NCI-H1092 (cell line): Measurements from ENCODE around the gene GABRG3.

Experiments used
- DNase-seq: peaks from one replicate; lab custom pipeline; 2025; lab: John Stamatoyannopoulos, UW

The GABRG3 gene

DNA sequence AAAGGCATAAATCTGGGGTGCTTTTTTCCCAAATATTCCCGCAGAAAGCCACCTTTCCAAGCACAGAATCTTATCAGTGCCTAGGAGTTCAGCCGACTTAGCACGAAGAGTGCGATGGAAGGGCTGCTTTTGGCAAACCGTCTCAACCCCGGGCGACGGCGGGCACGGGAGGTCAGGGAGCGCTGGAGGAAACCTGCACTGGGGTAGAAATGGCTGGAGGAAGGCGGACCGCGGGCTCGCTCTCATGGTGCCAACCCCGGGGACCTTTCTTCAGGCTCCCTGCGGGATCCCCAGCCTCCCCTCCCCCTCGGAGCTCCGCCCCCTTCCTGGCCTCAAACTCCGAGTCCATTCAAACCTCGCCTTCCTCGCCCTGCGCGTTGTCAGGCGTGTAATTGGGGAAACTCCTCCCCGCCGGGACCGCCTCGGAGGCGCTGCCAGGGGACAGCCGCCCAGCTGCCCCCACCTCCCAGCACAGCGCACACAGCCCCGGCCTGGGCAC lies at the start of gene GABRG3:
TSS of gene GABRG3 (plus strand) at position 470 of the 499 bp plus-strand sequence.
- peak; percentile 4 for DNase-seq

DNA sequence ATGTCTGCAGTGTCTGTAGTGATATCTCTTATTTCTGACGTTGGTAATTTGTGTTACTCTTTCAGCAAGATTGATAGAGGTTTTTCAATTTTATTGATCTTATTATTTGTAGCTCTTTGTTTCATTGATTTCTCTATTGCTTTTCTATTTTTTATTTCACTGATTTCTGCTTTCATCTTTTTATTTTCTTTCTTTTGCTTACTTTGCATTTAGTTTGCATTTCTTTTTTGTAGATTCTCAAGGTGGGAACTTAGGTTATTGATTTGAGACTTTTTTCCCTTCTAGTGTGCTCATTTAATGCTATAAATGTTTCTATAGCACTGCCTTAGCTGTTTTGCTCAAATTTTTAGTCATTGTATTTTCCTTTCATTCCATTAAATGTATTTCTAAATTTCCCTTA lies 49.5 kb upstream of the GABRG3 start:
- no peak for DNase-seq

DNA sequence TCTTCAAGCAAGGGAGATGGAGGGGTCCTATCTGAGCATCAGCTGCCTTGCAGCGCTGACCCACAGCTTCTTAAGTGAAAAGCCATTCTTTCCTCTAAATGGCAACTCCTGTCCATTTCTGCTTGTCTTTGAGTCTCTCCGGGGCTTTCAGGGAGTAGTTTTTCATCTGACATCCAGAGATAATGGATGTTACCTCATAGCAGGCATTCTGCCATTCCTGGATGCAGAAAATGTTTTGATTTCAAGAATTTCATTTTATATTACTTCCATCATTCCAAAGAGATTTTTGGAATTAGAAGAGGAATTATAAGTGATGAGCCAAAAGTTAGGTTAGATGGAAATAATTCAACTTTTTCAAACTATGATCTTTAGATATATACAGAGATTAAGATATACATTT lies 44.9 kb upstream of the GABRG3 start:
- DNase-seq, result no peak

DNA sequence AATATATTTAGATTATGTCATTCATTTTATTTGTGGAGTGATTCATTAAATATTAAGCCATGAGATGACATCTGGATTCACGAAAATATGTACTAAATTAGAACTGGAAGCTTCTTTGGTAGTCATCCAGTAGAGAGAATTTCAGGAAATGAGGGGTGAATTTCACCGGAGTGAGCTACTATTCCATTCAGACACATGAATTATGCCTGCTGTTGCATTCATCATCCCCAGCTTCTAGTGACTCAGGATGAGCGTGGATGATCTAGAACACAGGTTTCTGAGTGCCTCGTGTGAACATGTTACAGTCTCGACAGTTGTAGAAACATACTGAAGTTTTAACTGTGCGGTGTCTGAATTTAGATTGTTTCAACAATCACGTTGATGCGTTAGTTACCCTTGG lies 42.9 kb upstream of the GABRG3 start:
- DNase-seq, result no peak

DNA sequence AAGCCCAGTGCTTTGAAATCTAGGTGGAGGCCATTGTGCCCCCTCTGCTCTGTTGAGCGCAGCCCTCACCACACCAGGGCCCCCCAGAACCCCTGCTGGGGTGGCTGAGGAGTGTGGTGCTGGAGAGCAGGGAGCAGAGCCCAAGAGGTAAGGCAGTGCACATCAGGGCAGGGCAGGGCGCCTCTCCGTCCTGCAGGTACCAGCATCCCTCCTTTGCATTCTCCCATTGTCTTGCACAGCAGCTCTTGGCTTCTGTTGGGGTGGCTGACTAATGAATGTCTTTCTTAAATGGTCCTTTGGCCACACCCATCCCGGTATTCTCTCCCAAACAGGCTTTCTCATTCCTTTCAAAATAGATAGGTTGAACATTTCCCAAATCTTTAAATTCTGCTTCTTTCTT lies 41.4 kb upstream of the GABRG3 start:
- no peak for DNase-seq

DNA sequence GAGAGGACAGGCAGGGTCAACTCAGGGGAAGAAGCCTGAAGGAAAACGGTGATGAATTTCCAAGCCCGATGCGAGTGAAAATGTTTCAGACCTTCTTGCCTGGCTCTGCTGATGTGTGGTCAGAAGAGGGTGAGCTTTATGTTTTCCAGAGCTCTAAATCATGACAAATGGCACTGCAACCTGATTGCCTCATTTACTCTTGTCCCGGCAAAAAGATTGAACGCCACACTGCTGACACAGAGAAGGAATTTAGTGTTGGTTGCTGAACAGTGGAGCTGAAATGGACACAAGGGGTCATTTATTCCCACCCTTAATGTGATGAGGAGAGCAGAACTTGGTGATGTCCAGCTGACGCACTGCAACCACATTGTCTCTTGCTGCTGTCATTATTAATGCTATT lies 36.1 kb upstream of the GABRG3 start:
- DNase-seq, result no peak

DNA sequence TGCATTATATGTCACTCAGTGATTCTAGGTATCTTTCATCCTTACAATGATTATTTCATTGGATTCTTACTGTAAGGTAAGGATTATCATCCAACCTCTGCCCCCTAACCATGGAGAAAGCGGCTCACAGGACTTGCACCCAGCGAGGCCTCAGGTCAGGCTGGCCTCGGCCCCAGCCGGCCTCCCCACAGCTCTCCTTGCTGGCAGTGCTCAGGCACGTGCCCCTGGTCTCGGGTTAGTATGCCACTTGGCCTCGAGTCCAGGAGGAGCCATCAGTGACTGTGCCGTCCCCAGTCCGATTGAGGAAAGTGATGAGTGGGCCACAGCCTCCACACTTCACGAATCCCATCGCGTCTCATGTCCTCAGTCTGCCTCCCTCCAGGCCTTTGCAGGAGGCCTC lies 35.7 kb upstream of the GABRG3 start:
- DNase-seq, result no peak

DNA sequence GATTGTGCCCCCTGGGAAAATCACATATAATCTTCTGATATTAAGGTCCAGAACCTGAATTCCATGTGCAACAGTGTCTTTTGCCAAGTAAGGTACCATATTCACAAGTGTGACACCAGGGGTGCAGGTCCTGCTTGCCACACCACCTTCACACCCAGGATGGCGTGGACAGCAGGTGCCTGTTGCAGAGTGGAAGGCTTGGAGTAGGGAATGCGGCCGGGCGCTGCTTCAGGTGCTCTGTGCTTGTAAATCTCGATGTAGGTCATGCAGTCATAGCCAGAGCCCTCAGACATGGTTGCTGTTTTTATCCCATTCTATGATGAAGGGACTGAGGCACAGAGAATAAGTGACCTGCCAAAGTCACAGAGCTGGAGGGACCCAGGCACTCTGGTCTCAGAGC lies 34.5 kb upstream of the GABRG3 start:
- no peak for DNase-seq

DNA sequence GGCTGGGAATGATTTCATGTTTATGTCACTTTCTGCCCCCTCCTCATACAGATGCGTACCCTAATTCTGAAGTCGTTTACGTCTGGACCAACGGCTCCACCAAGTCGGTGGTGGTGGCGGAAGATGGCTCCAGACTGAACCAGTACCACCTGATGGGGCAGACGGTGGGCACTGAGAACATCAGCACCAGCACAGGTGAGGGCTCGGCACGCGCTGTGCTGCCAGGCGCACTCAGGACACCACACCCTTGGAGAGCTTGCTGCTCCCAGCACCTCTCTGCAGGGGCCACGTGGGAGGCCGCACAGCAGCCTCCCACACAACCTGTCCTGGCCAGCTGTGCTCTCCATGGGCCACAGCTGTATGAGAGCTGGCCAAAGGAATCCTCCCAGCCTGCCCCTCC lies 33.8 kb upstream of the GABRG3 start:
- DNase-seq, result no peak

DNA sequence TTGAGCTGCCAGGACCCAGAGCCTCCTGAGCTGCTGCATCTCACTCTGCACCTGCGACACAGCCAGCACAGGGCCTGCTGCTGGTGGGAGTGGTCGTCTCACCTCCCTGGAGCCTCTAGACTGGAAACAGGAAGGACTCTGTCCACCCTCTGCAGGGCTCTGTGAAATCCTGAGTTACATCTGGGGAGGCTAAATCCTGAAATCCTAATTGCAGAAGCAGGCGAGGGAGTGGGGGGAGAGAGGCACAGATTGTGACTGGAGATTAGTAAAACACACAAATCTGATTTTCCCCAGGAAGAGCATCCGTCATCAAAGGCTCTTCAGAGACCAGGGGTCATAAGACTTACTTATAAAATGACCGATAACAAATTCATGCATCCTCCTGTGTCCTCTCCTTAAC lies 31.6 kb upstream of the GABRG3 start:
- no peak for DNase-seq

DNA sequence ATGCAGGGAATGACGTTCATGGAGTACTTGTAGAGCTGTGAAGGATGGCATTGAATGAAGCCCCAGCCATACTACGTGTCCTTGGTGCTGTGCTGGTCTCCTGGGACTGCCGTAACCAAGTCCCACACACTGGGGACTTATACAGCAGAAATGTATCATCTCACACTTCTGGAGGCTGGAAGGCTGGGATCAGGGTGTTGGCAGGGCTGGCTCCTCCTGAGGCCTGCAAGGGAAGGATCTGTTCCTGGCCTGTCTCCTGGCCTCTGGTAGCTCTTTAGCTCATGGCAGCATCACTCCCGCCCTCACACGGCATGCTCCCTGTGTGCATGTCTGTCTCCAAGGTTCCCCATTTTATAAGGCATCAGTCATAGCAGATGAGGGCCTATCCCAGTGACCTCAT lies 29.5 kb upstream of the GABRG3 start:
- DNase-seq, result no peak

DNA sequence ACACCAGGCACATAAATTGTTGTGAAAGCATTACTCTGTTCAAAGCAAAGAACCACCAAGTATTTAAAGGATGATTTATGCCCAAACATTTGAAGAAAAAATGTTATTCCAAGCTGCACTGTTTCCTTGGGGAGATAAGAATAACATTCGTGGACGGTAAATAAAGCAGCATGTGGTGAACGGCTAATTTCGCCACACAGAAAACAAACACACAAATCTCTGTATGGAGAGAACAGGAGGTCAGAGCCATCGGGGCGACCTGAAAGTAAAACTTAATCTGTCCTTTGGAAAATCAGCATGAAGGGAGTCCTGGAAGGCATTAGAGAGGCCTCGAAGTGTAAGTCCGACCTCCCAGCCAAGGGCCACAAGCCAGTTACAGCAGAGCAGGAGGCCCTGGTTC lies 27.1 kb upstream of the GABRG3 start:
- no peak for DNase-seq

DNA sequence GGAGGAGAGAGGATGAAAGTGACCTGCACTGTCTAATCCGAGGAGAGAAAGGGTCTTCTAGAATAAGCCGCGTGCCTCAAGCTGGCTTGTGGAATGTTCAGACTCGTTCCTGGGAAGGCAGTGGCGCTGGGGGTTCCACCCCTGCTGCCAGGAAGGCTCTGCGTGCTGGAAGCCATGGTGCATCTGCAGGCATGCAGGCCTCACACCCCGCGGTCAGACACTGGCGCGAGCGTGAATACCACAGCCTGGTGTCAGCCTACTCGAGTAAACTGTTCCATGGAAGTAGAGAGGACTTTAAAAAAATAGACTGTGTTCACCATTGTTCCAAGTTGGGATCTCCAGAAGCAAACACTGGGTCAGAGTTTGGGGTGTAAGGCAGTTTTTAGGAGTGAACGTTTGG lies 25.9 kb upstream of the GABRG3 start:
- DNase-seq, result no peak

DNA sequence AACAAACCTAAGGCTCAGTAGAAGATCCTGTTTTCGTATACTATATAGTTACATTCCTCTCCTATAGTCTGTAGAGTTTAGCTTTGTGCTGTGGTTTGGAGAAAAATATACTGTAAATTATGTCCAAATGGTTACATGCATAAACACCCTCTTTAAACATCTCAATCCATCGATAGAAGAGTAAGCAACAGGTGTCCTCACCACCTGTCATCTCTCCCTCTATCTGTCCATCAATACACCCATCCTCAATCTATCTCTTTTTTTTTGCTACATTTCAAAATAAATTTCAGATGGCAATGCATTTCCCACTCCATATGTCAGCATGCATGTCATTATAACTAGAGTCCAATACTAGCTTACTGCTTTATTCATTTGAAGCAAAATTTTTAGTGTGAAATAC lies 21.0 kb upstream of the GABRG3 start:
- DNase-seq, result no peak

DNA sequence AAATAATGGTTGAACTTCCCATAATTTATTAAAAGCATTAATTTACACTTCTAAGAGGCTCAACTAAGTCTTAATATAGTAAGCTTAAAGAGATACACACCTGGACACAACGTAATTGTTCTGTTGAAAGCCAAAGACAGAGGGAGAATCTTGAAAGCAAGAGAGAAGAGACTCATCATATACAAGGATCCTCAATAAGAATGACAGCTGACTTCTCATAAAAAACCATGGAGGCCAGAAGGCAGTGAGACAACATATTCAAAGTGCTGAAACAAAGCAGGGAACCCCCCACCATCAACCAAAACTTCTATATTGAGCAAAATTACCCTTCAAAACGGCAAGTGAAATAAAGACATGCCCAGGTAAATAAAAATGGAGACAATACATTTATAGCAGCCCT lies 16.6 kb upstream of the GABRG3 start:
- DNase-seq, result no peak

DNA sequence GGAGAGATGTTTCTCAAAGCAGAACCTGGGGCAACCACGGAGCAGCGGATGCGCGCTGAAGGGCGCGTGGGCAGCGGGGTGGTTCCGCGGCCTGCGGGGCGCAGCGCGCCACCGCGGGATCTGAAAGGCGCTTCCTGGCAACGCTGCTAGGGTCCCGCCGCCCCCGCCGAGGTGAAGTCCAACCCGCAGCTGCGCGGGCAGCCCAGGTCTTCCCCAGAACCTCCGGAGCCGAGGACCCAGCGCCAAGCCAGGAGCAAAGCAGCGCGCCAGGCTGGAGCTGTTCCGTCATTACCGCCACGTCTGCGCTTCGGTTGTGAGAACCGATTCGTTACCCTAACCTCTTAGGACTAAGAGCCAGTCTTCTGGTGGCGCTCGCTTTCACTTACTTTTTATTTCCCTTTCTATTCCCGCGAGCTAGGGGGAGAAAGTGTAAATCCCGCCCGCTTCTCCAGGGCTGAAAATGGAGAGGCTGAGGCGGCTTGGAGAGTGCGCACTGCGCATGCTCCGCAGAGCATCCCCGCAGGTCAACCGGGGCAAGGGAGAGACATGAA lies 3.2 kb upstream of the GABRG3 start:
- peak; percentile 57 for DNase-seq

DNA sequence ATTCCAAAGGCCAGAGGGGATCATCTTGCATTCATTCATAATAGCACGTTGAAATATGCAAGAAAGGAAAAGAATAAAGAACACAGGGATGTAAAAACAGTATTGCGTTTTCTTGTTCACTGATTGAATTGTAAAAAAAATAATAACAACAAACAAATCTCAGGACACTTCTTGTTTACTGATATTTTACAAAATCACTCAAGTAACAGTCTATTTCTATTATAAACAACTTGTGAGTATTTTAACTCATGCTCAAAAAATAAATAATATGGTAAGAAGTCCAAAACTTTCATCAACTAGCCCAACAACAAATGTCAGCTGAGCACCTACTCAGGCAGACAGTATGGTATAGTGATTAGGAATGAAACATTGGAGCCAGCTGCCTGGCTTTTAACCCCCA lies 2.2 kb upstream of the GABRG3 start:
- no peak for DNase-seq

DNA sequence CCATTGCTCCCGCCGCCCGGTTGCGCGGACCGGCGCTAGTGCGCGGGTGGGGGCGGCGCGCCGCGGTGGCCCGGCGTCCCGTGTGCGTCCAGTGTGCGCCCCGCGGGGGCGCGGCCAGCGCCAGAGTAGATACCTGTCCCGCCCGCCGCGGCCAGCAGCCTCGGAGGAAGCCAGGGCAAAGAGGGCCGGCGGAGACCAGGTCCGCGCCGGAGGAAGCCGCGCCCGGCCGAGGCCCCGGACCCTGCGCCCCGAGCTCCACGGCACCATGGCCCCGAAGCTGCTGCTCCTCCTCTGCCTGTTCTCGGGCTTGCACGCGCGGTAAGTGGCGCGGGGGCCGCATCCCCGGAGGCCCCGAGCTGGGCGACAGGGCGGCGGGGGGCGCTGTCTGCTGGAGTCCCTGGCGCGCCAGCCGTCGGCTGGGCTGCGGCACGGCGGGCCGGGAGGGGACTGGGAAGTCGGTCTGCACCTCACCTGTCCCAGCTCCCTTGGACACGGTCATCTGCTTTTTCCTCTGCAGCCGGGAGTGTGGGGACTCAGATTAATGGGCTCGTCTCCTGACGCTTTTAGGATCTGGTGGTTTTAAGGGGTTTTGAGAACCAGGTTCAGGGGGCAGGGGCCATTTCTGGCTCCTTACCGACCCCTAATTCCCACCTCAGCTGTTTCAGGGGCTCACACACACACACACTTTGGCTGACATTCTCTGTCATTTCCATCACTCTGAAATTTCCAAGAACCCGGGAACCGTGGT lies 464 bp downstream of the GABRG3 start:
- DNase-seq, result no peak

DNA sequence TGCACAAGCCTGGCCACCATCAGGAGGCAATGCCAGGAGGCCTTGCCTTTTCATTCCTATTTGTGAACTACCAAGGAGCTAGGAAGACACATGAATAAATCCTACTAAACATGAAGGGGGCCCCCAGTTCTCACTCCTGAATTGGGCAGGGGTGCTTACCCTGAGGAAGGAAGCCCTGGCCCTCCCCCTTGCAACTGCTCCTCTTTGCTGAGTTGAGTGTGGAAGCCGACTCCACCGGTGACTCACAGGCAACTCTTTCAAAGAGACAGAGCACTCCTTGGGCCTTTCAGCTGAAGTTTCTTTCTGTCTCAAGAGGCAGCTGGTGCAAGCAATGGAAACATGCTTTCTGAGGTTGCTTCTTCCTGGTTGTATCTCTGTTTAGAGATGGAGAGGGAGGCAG lies 1.7 kb downstream of the GABRG3 start:
- DNase-seq, result no peak

DNA sequence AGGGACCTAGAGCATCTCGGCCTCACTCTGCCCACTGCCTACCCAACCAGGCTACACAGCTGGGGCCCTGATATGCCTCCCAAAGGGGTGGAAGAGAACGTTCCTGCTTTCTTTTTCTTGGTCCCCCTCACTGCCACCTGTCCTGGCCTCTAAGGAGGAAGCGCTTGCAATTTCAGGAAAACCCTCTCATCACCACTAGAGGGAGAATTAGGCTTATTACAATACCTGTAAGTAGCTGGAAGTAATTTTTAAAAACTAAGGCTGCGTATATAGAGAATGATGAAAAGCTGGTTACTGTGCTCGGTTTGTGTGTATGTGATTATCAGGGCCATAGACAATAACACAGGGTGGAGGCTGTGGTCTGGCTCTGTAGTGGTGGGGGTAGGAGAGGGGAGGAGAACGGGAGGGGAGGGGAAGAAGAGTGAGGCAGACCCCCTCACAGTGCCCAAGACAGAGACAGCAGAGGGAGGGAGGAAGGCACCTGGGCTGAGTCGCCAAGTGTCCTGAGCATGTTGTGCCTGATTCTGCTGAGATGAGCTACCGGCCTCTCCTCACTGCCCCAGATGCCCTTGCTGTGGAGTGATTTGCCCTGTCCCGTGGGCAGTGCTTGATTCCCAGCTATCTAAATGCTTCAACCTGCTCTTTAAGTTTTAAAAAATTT lies 3.3 kb downstream of the GABRG3 start:
- peak; percentile 2 for DNase-seq

DNA sequence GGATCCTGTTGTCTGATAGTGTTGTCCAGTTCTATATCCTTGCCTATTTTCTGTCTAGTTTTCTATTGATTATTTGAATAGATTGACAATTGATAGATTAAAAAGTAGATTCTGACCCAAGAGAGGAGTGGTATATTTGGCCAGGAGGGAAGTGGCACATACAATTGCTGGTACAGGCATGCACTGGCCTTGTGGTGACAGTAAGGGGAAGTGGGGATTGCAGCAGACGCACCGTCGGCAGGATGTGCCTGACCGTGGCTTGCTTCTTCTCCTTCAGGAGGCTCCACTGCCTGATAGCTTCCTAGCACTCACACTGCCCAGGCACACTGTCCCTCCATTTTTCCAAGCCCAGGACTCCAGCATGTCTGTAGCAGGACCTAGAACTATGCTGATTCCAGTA lies 10.5 kb downstream of the GABRG3 start:
- DNase-seq, result no peak

DNA sequence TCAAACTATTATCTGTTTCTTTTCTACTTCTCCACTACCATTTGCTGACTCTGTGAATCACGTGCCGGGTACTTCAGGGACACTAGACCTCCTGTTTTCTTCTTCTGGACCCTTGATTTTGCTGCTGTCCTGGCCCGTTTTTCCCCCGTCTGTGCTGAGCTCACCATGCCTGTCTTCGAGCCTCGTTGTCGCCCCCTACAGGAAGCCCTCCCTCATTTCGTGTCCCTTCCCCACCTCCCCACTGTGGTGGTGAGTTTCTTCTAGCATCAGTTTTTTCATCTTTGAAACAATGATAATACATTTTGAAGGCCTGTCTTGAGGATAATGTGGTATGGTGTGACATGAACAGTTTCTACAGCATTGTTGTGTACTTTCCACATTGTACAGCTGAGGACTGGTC lies 12.8 kb downstream of the GABRG3 start:
- no peak for DNase-seq

DNA sequence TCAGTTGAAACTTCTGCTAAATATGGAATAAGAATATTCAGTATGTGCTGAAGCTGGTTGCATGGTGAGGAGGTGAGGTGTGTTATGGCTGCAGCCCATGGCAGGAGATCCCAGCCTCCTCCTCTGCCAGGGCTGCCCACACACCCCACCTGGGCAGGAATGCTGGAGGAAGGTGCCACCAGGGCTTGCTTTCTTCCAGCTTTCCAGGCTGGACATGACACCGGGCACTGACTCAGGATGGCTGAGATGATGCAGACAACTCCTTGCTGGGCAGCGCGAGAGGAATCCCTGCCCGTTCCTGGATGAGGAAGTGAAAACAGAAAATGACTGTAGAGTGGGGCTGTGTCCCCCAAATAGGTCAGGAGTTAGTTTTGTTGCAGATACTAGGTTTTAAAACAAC lies 14.1 kb downstream of the GABRG3 start:
- no peak for DNase-seq

DNA sequence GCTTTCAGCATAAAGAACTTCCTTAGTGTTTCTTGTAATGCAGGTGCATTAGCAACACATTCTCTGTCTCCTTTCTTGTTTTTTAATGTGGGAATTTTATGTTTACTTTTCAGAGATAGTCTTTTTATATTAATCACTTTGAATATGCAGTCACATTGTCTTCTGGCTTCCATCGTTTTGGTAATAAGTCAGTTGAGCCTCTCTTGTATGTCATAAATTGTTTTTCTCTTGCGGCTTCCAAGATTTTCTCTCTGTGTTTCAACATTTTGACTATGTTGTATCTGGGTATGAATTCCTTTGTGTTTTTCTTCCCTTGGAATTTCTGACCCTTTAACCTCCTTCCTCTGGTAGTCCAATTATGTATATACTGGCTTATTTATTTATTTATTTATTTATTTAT lies 25.3 kb downstream of the GABRG3 start:
- no peak for DNase-seq
